HG02970 (cell line): ENCODE measurements around the gene ART4.

Source experiments
- ATAC-seq: cut with Tn5 transposase; IDR thresholded peaks from one replicate; pipeline ENCODE4 v1.9.1; 2021; ENCODE audit warnings: mild to moderate bottlenecking, moderate library complexity, moderate number of reproducible peaks; ENCODE audit not compliant: unreplicated experiment, low FRiP score

The ART4 gene

GRCh38 chr12:14843425-14843887, at the start of gene ART4:
ART4 (minus strand) TSS chr12:14843526; CDS start chr12:14843113, 413 bp downstream.
- no peak for ATAC-seq

- no peak for ATAC-seq
Observed at GRCh38 chr12:14892726-14893505, 49.6 kb upstream of the ART4 start.

GRCh38 chr12:14890701-14891100, 47.4 kb upstream of the ART4 start:
- ATAC-seq, result no peak

GRCh38 chr12:14886271-14886670, 42.9 kb upstream of the ART4 start:
- no peak for ATAC-seq

GRCh38 chr12:14885718-14886221, 42.4 kb upstream of the ART4 start, which contains the start of gene MGP:
MGP (minus strand) TSS chr12:14885854; CDS start chr12:14885791, 63 bp downstream.
- ATAC-seq, result no peak

GRCh38 chr12:14884458-14884878, 41.1 kb upstream of the ART4 start:
- ATAC-seq, result peak; percentile 88

GRCh38 chr12:14883686-14884085, 40.4 kb upstream of the ART4 start:
- ATAC-seq, result no peak

GRCh38 chr12:14880890-14881453, 37.6 kb upstream of the ART4 start:
- no peak for ATAC-seq

GRCh38 chr12:14879222-14879933, 36.1 kb upstream of the ART4 start:
- ATAC-seq, result no peak

GRCh38 chr12:14878488-14878887, 35.2 kb upstream of the ART4 start:
- ATAC-seq, result no peak

GRCh38 chr12:14876833-14877232, 33.5 kb upstream of the ART4 start:
- ATAC-seq, result no peak

GRCh38 chr12:14874882-14875281, 31.6 kb upstream of the ART4 start:
- ATAC-seq, result no peak

- no peak for ATAC-seq
Observed at GRCh38 chr12:14873440-14874185, 30.3 kb upstream of the ART4 start.

- no peak for ATAC-seq
Observed at GRCh38 chr12:14871886-14872285, 28.6 kb upstream of the ART4 start.

- ATAC-seq, result no peak
Observed at GRCh38 chr12:14871247-14871646, 27.9 kb upstream of the ART4 start.

GRCh38 chr12:14868916-14869506, 25.7 kb upstream of the ART4 start:
- ATAC-seq, result no peak

GRCh38 chr12:14860490-14860889, 17.2 kb upstream of the ART4 start:
- no peak for ATAC-seq

- ATAC-seq, result no peak
Observed at GRCh38 chr12:14858513-14858912, 15.2 kb upstream of the ART4 start.

- no peak for ATAC-seq
Observed at GRCh38 chr12:14854586-14855183, 11.4 kb upstream of the ART4 start.

- no peak for ATAC-seq
Observed at GRCh38 chr12:14853961-14854360, 10.6 kb upstream of the ART4 start.
